Liver (tissue), 9 donors: ENCODE results near the gene CRYGC. TPM values are rescaled to one million over a fixed set of nuclear protein-coding genes. Genes with fewer than 3 reads are reported as not detected.

Experiments used
- DNase-seq: peaks from one replicate; pipeline ENCODE4 v3.0.0-alpha.2; 2017; ENCODE audit warnings: low spot score
- H3K27ac ChIP-seq, 2 donors: one replicate each; pipeline ENCODE4 v1.7.0; 2013; ENCODE audit warnings: inconsistent platforms in 2 of 2, low read length in 2 of 2, control low read depth in 1 of 2, low read depth in 1 of 2, mild to moderate bottlenecking in 1 of 2
- H3K27me3 ChIP-seq, 4 donors: one replicate each; pipeline versions ENCODE4 v1.6.1 to v1.7.0; 2013; ENCODE audit warnings: low read length in 3 of 4, inconsistent platforms in 1 of 4, mild to moderate bottlenecking in 1 of 4, moderate library complexity in 1 of 4; ENCODE audit not compliant: control insufficient read depth in 4 of 4, insufficient read depth in 4 of 4
- H3K36me3 ChIP-seq, 4 donors: one replicate each; pipeline versions ENCODE4 v1.6.1 to v1.7.0; 2013; ENCODE audit warnings: low read length in 3 of 4, mild to moderate bottlenecking in 3 of 4, low read depth in 1 of 4, moderate library complexity in 1 of 4; ENCODE audit not compliant: control insufficient read depth in 4 of 4, insufficient read depth in 3 of 4
- H3K4me1 ChIP-seq, 4 donors: one replicate each; pipeline versions ENCODE4 v1.6.1 to v1.7.0; 2013; ENCODE audit warnings: low read length in 3 of 4, mild to moderate bottlenecking in 3 of 4, moderate library complexity in 1 of 4; ENCODE audit not compliant: control insufficient read depth in 4 of 4, insufficient read depth in 4 of 4
- H3K4me3 ChIP-seq, 3 donors: one replicate each; pipeline versions ENCODE4 v1.6.1 to v1.7.0; 2013; ENCODE audit warnings: low read length in 3 of 3, control low read depth in 1 of 3, low read depth in 1 of 3, mild to moderate bottlenecking in 1 of 3
- H3K9ac ChIP-seq, 2 donors: one replicate each; pipeline ENCODE4 v1.7.0; 2013; ENCODE audit warnings: low read length in 2 of 2, mild to moderate bottlenecking in 2 of 2, moderate library complexity in 2 of 2, control low read depth in 1 of 2, low read depth in 1 of 2
- H3K9me3 ChIP-seq, 4 donors: one replicate each; pipeline versions ENCODE4 v1.6.1 to v1.7.0; 2013; ENCODE audit warnings: low read length in 3 of 4; ENCODE audit not compliant: control insufficient read depth in 4 of 4
- CTCF ChIP-seq: fragments of 150-350 bp; IDR thresholded peaks from 2 replicates; pipeline ENCODE4 v1.5.1; 2017; ENCODE audit warnings: improper control_type of control experiment, low read depth, low read length; ENCODE audit not compliant: missing input control
- EGR1 ChIP-seq, 2 donors: IDR thresholded peaks; 2 replicates each; pipeline ENCODE4 v1.6.1; 2016 to 2018; ENCODE audit warnings: antibody characterized with exemption in 2 of 2, low read depth in 2 of 2
- FOXA1 ChIP-seq: IDR thresholded peaks from 2 replicates; pipeline ENCODE4 v1.6.1; 2016; ENCODE audit warnings: antibody characterized with exemption
- FOXA2 ChIP-seq: IDR thresholded peaks from 2 replicates; pipeline ENCODE4 v1.6.1; 2016; ENCODE audit warnings: antibody characterized with exemption
- GABPA ChIP-seq, 2 donors: IDR thresholded peaks in 1 of 2; conservative IDR thresholded peaks in 1 of 2; 2 replicates each; pipeline ENCODE4 v1.6.1; 2016; ENCODE audit warnings: antibody characterized with exemption in 2 of 2, mild to moderate bottlenecking in 1 of 2, moderate library complexity in 1 of 2
- HNF4A ChIP-seq, 2 donors: conservative IDR thresholded peaks; 2 replicates each; pipeline ENCODE4 v1.6.1; 2016; ENCODE audit warnings: antibody characterized with exemption in 2 of 2, mild to moderate bottlenecking in 2 of 2
- HNF4G ChIP-seq: IDR thresholded peaks from 2 replicates; pipeline ENCODE4 v1.6.1; 2016; ENCODE audit warnings: antibody characterized with exemption
- JUND ChIP-seq, 2 donors: IDR thresholded peaks; 2 replicates each; pipeline ENCODE4 v1.6.1; 2016; ENCODE audit warnings: antibody characterized with exemption in 2 of 2
- MAX ChIP-seq: IDR thresholded peaks from 2 replicates; pipeline ENCODE4 v1.6.1; 2016; ENCODE audit warnings: antibody characterized with exemption
- NR2F2 ChIP-seq: IDR thresholded peaks from 2 replicates; pipeline ENCODE4 v1.6.1; 2016; ENCODE audit warnings: antibody characterized with exemption
- RAD21 ChIP-seq, 2 donors: IDR thresholded peaks; 2 replicates each; pipeline ENCODE4 v1.6.1; 2016; ENCODE audit warnings: antibody characterized with exemption in 2 of 2, mild to moderate bottlenecking in 2 of 2
- RXRA ChIP-seq, 2 donors: IDR thresholded peaks; 2 replicates each; pipeline ENCODE4 v1.6.1; 2017 to 2018; ENCODE audit warnings: antibody characterized with exemption in 2 of 2, mild to moderate bottlenecking in 1 of 2
- SP1 ChIP-seq: IDR thresholded peaks from 2 replicates; pipeline ENCODE4 v1.6.1; 2018; ENCODE audit warnings: antibody characterized with exemption, mild to moderate bottlenecking
- TAF1 ChIP-seq: conservative IDR thresholded peaks from 2 replicates; pipeline ENCODE4 v1.6.1; 2016; ENCODE audit warnings: antibody characterized with exemption, mild to moderate bottlenecking
- YY1 ChIP-seq: IDR thresholded peaks from 2 replicates; pipeline ENCODE4 v1.6.1; 2016; ENCODE audit warnings: antibody characterized with exemption, mild to moderate bottlenecking
- ZBTB33 ChIP-seq: IDR thresholded peaks from 2 replicates; pipeline ENCODE4 v1.6.1; 2016; ENCODE audit warnings: antibody characterized with exemption
- WGBS: extraction: QIAGEN DNeasy Blood & Tissue Kit; methylation state at CpG from one replicate; pipeline ENCODE4 v1.1.7; 2013; 5-methylcytosine and 5-hydroxymethylcytosine counted together
- polyA plus RNA-seq, 2 donors: library from polyadenylated mRNA; stranded (reverse) in 1 of 2; unstranded in 1 of 2; fragments of 200-250 nt in 1 of 2; fragments of >200 nt in 1 of 2; fragmentation: Nextera tagmentation in 1 of 2; extraction: Ambion mirVana in 1 of 2; gene quantifications; one replicate each; pipeline versions ENCODE4 v1.2.1 to v1.2.3, GENCODE V29; 2013 to 2015
- total RNA-seq, 2 donors: library from RNA; depleted of rRNA; stranded (reverse); fragments of >200 nt; gene quantifications; one replicate each; pipeline ENCODE4 v1.2.3, GENCODE V29; 2014
- TF ChIP-seq, protein P1 (sequence below): IDR thresholded peaks from 2 replicates; pipeline ENCODE4 v1.6.1; 2016; ENCODE audit warnings: antibody characterized with exemption
- TF ChIP-seq, protein P2 (sequence below): IDR thresholded peaks from 2 replicates; pipeline ENCODE4 v1.6.1; 2016; ENCODE audit warnings: antibody characterized with exemption, mild to moderate bottlenecking
- donor health status: healthy.
- donor health status: healthy.
- donor health status: healthy.
- donor health status: healthy.
- donor health status: healthy.

Gene CRYGC
- total and polyA plus RNA-seq, 4 donors, result not detected

GRCh38 chr2:208175840-208176153, 46.2 kb upstream of the CRYGC start:
- Histone ChIP-seq H3K36me3 (no peaks in the 10 kb centered on the region), H3K9me3 (no peaks in the 10 kb centered on the region), H3K27me3 (no peaks in the 10 kb centered on the region), H3K9ac (no peak overlapping the region), H3K4me3 (no peak overlapping the region), H3K4me1 (peaks cover 1 to 8% (median 4%) of the 10 kb centered on the region in 4 donors), H3K27ac (peak overlapping the region in 1 of 2 donors; percentile 41)
- TF ChIP-seq FOXA1 (no peak), HNF4A (conservative IDR thresholded peaks at IDR 0.05) (no peak), CTCF (no peak), MAX (no peak), SP1 (no peak), HNF4G (no peak), GABPA (IDR thresholded peaks at IDR 0.05 in 1 of 2, conservative IDR thresholded peaks at IDR 0.05 in 1 of 2) (no peak), NR2F2 (no peak), JUND (IDR thresholded peaks at IDR 0.05) (no peak), FOXA2 (no peak), YY1 (no peak)
- TF ChIP-seq, protein P1, sequence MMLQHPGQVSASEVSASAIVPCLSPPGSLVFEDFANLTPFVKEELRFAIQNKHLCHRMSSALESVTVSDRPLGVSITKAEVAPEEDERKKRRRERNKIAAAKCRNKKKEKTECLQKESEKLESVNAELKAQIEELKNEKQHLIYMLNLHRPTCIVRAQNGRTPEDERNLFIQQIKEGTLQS, result no peak
- TF ChIP-seq, protein P2, sequence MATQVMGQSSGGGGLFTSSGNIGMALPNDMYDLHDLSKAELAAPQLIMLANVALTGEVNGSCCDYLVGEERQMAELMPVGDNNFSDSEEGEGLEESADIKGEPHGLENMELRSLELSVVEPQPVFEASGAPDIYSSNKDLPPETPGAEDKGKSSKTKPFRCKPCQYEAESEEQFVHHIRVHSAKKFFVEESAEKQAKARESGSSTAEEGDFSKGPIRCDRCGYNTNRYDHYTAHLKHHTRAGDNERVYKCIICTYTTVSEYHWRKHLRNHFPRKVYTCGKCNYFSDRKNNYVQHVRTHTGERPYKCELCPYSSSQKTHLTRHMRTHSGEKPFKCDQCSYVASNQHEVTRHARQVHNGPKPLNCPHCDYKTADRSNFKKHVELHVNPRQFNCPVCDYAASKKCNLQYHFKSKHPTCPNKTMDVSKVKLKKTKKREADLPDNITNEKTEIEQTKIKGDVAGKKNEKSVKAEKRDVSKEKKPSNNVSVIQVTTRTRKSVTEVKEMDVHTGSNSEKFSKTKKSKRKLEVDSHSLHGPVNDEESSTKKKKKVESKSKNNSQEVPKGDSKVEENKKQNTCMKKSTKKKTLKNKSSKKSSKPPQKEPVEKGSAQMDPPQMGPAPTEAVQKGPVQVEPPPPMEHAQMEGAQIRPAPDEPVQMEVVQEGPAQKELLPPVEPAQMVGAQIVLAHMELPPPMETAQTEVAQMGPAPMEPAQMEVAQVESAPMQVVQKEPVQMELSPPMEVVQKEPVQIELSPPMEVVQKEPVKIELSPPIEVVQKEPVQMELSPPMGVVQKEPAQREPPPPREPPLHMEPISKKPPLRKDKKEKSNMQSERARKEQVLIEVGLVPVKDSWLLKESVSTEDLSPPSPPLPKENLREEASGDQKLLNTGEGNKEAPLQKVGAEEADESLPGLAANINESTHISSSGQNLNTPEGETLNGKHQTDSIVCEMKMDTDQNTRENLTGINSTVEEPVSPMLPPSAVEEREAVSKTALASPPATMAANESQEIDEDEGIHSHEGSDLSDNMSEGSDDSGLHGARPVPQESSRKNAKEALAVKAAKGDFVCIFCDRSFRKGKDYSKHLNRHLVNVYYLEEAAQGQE, result no peak
- WGBS, result 47% methylated on average over 6 of the region's 6 CpGs
- no peak for DNase-seq

DNA sequence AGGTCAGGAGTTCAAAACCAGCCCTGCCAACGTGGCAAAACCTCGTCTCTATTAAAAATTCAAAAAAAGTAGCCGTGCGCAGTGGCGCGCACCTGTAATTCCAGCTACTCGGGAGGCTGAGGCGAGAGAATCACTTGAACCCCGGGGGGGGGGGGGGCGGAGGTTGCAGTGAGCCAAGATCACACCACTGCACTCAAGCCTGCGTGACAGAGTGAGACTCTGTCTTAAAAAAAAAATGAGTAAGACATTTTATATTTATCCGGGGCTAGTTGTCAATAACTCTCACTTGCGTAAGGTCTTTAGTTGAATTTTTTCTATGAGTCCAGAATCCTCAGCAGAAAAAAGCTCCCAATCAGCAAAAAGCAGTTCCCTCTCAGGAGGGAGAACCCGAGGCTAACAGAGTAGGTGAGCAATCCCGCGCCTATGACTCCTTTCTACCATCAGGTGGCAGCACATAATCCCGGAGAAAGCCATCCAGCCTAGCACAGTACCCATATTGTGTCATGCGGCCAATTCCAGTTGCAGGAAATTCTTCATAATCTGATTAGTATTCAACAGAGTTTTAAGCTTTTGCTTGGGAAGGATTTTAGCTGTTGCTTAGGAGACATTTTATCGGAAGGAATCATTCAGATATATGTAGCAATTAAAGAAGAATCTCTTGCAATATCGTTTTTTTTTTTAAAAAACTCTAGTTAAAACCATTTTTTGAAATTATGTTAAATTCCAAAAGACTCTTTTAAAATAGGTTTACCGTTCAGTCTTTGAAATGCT, 45.6 kb upstream of the CRYGC start:
- Histone ChIP-seq H3K4me1 (peaks cover 1 to 8% (median 4%) of the 10 kb centered on the region in 4 donors), H3K27ac (peak overlapping the region in 1 of 2 donors; percentile 41), H3K27me3 (no peaks in the 10 kb centered on the region), H3K9ac (no peak overlapping the region), H3K4me3 (no peak overlapping the region), H3K36me3 (no peaks in the 10 kb centered on the region), H3K9me3 (no peaks in the 10 kb centered on the region)
- WGBS, result 34% methylated on average over 21 of the region's 21 CpGs
- DNase-seq, result peak; percentile 43
- TF ChIP-seq CTCF (peak; percentile 95), RXRA (IDR thresholded peaks at IDR 0.05) (peak; percentile 34 to 35), YY1 (peak; percentile 50), HNF4G (peak; percentile 6), JUND (IDR thresholded peaks at IDR 0.05) (peak in 1 of 2 donors; percentile 44), TAF1 (no peak), FOXA2 (peak; percentile 22), SP1 (peak; percentile 7), ZBTB33 (peak; percentile 14), RAD21 (IDR thresholded peaks at IDR 0.05) (peak; percentile 95 to 97), HNF4A (conservative IDR thresholded peaks at IDR 0.05) (peak; percentile 13 to 47), NR2F2 (no peak), EGR1 (IDR thresholded peaks at IDR 0.05; ENCODE audit: low read depth in 2 of 2) (no peak)
- TF ChIP-seq, protein P1, result peak; percentile 55
